Retinal pigment epithelial cell (primary cell): Measurements from ENCODE around the gene MRGPRF.

Experiments used
- DNase-seq: peaks from one replicate; pipeline ENCODE4 v3.0.0-alpha.2; 2010; ENCODE audit warnings: low read depth
- H3K4me3 ChIP-seq: 2 replicates; pipeline ENCODE4 v1.5.1; 2011; ENCODE audit warnings: mild to moderate bottlenecking, low read length, control low read depth, moderate library complexity
- CTCF ChIP-seq: conservative IDR thresholded peaks from 2 replicates; pipeline ENCODE4 v1.5.1; 2011; ENCODE audit warnings: low read depth, low read length, control low read depth, inconsistent platforms

MRGPRF gene

GRCh38 chr11:69040051-69040450 is 27.0 kb upstream of the MRGPRF start:
- TF ChIP-seq CTCF, result no peak
- H3K4me3 ChIP-seq, result no peak overlapping the region
- DNase-seq, result no peak

GRCh38 chr11:69039501-69039900 is 26.5 kb upstream of the MRGPRF start:
- no peak for DNase-seq
- no peak for TF ChIP-seq CTCF
- no peak overlapping the region for H3K4me3 ChIP-seq

- DNase-seq, result no peak
- TF ChIP-seq CTCF, result no peak
- H3K4me3 ChIP-seq, result no peak overlapping the region
Measured at GRCh38 chr11:69037544-69037943, 24.5 kb upstream of the MRGPRF start.

GRCh38 chr11:69037074-69037473 is 24.0 kb upstream of the MRGPRF start:
- no peak for DNase-seq
- TF ChIP-seq CTCF, result no peak
- H3K4me3 ChIP-seq, result no peak overlapping the region

GRCh38 chr11:69035946-69036340 is 22.9 kb upstream of the MRGPRF start:
- H3K4me3 ChIP-seq, result no peak overlapping the region
- no peak for TF ChIP-seq CTCF
- no peak for DNase-seq

GRCh38 chr11:69035150-69035945 is 22.3 kb upstream of the MRGPRF start:
- TF ChIP-seq CTCF, result no peak
- no peak overlapping the region for H3K4me3 ChIP-seq
- no peak for DNase-seq
